IgD-negative memory B cell (primary cell): ENCODE results near the gene PRG3. TPM values are rescaled to one million over a fixed set of nuclear protein-coding genes. Genes with fewer than 3 reads are reported as not detected.
"Not testable (repeated sequence)": the region's sequence is repeated elsewhere in the genome, so short reads cannot be mapped to it uniquely, and the experiment has no call there.

Experiments
- H3K27ac Mint-ChIP-seq, 3 donors: one replicate each; pipeline ENCODE4 v1.8.0; 2020 to 2022; ENCODE audit warnings: mild to moderate bottlenecking in 3 of 3, mixed read lengths in 3 of 3, moderate library complexity in 1 of 3
- H3K27me3 Mint-ChIP-seq: one replicate; pipeline ENCODE4 v1.8.0; 2021; ENCODE audit warnings: mixed read lengths
- H3K36me3 Mint-ChIP-seq: one replicate; pipeline ENCODE4 v1.8.0; 2020; ENCODE audit warnings: mild to moderate bottlenecking, mixed read lengths
- H3K4me1 Mint-ChIP-seq, 3 donors: one replicate each; pipeline ENCODE4 v1.8.0; 2020 to 2022; ENCODE audit warnings: mixed read lengths in 3 of 3, mild to moderate bottlenecking in 1 of 3
- H3K4me3 Mint-ChIP-seq, 4 donors: one replicate each; pipeline ENCODE4 v1.8.0; 2020 to 2022; ENCODE audit warnings: mild to moderate bottlenecking in 4 of 4, mixed read lengths in 4 of 4, moderate library complexity in 3 of 4
- H3K9me3 Mint-ChIP-seq, 3 donors: one replicate each; pipeline ENCODE4 v1.8.0; 2020 to 2021; ENCODE audit warnings: mixed read lengths in 3 of 3, mild to moderate bottlenecking in 1 of 3
- polyA plus RNA-seq: library from polyadenylated mRNA; unstranded; fragments of 300-500 nt; fragmentation: Illumina TruSeq; gene quantifications from one replicate; pipeline ENCODE4 v1.2.3, GENCODE V29; 2021

PRG3 gene
- polyA plus RNA-seq, 1 donor from 2014 or later, result not detected

DNA sequence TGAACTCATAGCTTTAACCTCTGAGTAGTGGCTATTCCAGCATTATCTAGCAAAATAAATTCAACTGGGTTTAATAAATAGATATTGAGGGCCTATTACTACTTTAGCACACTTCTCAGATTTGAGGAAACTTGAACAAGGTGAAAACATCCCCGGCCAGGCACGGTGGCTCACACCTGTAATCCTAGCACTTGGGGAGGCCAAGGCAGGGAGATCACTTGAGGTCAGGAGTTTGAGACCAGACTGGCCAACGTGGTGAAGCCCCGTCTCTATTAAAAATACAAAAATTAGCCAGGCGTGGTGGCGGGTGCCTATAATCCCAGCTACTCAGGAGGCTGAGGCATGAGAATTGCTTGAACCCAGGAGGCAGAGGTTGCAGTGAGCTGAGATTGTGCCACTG is 44.1 kb downstream of the PRG3 start:
- H3K27ac Mint-ChIP-seq, result peak overlapping the region in 2 of 3 donors; percentile 72 to 99
- peaks cover 15 to 21% (median 21%) of the 10 kb centered on the region in 3 donors for H3K4me1 Mint-ChIP-seq
- H3K4me3 Mint-ChIP-seq, result peak overlapping the region in 2 of 4 donors; percentile 27 to 84
- not testable (repeated sequence) for H3K9me3 Mint-ChIP-seq, H3K36me3 Mint-ChIP-seq
- H3K27me3 Mint-ChIP-seq, result peaks cover 11% of the 10 kb centered on the region

DNA sequence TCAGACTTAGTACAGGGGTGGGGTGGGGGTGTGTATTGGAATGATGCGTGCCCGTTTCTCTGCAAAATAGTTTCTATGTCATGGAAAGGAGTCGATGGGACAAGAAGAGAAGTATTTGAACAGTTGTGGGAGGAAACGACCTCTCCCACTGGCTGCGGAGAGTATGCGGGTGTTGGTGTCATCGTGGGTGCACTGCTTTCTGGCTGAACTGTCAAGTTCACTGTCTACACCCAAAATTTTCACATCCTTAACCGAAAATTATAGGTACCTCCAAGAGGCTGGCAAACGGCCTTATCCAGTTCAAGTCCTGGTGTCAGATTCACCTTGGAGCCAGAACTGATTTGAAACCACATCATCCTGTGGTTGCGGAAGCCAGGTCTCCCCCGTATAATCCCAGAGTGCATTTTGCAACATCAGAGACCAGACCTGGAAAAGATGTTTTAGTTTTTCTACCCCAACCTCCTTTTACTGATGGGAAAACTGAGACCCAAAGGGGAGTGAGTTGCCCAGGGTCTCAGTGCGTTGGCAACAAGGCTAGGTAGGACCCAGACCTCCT is 44.8 kb downstream of the PRG3 start:
- peaks cover 15 to 21% (median 21%) of the 10 kb centered on the region in 3 donors for H3K4me1 Mint-ChIP-seq
- no peaks in the 10 kb centered on the region for H3K9me3 Mint-ChIP-seq
- H3K27me3 Mint-ChIP-seq, result peaks cover 11% of the 10 kb centered on the region
- no peaks in the 10 kb centered on the region for H3K36me3 Mint-ChIP-seq
- H3K4me3 Mint-ChIP-seq, result peak overlapping the region; percentile 84 to 99 (median 93)
- peak overlapping the region; percentile 72 to 99 (median 95) for H3K27ac Mint-ChIP-seq

DNA sequence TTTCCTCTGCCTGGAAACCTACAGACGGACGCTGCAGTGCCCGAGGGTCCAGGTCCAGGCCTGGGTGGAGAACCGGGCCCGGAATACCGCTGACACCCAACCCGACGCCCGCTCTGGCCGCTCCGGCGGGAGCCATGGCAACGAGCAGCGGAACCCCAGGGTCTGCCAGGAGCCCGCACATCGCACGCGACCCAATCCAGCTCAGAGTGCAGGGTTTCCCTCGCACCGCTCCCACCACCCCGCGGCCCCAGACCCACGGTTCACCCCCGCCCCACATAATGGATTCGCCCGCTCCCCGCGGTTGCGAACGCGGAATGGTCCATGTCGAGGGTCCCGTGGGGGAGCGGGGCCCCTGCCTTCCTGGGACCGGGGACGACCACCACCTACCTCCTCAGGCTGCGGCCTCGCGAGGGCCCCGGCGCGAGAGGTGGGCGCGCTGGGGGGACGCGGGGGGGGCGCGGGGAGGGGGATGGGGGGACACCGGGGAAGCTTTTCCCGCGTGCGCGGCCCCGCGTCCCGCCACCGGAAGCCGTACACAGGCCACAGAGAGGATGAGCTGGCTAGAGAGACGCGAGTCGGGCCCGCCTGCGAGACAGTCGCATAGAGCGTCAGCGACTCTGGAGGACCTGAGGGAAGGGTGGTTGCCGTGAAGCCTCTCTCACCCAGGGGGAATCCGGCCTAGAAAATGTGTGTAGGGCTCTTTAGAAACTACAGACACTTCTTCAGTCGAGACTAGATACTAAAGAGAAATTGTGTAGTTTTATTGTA is 45.4 kb downstream of the PRG3 start, which contains the start of gene SSRP1:
Gene SSRP1, minus strand, starts transcription at position 550 of the 768 bp plus-strand sequence. CDS start 771 bp downstream, outside the sequence.
- no peaks in the 10 kb centered on the region for H3K9me3 Mint-ChIP-seq
- H3K4me3 Mint-ChIP-seq, result peak within 1 kb of the TSS; percentile 84 to 99 (median 93)
- peaks cover 6% of the 10 kb centered on the region for H3K27me3 Mint-ChIP-seq
- H3K4me1 Mint-ChIP-seq, result peaks cover 15 to 21% (median 21%) of the 10 kb centered on the region in 3 donors
- peak within 1 kb of the TSS; percentile 72 to 99 (median 95) for H3K27ac Mint-ChIP-seq
- no peaks in the 10 kb centered on the region for H3K36me3 Mint-ChIP-seq

DNA sequence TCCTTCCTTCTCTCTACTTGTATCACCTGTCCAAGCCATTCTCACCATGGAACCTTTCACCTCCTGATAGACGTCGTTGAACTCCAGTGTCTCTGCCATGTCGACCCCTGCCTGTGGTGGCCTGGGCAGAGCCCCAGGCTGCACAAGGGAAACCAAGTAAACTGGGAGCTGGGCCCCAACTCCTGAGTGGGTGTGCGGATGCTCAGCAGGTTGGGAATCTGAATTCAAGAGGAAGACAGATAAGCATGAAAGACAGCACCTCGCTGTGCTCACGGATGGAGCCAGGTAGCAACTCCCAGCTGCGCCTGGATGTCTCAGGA is 46.0 kb downstream of the PRG3 start:
- Mint-ChIP-seq H3K27me3 (peaks cover 6% of the 10 kb centered on the region), H3K4me3 (peak overlapping the region; percentile 84 to 99 (median 93)), H3K36me3 (peaks cover 3% of the 10 kb centered on the region), H3K9me3 (no peaks in the 10 kb centered on the region), H3K4me1 (peaks cover 15 to 21% (median 21%) of the 10 kb centered on the region in 3 donors), H3K27ac (peak overlapping the region; percentile 52 to 99 (median 90))

DNA sequence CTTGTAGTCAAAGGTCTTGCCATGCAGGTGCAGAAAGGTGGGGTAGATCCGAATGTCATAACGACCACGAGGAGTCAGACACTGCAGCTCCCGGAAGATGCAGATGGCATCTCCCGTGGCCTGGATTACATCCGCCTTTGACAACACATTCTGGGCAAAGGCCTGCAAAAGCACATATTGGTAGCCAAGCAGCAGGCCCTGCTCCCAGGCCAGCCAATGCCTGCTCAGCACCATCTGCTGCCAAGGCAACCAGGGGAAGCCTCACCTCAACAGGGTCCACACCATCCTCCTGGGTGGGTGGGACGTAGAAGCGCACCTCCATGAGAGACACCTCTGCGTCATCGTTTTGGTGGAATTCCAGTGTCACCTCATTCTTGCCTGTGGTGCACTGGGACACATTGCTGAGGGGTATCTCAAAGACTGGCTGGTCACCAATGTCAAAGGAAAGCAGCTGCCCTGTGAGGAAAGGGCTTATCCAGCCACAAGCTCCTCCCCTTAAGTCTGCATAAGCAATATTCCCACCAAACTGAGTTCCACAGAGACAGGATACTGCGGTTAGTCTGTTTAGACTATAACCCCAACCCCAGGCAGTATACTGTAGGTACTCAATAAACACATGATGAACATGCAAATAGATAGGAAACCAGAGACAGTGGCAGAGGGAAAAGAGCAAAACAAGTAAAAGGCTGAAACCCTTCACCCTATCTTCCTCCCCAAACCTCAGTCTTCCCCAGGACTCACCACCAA is 48.1 kb downstream of the PRG3 start:
- H3K4me1 Mint-ChIP-seq, result peaks cover 15 to 21% (median 21%) of the 10 kb centered on the region in 3 donors
- H3K9me3 Mint-ChIP-seq, result no peaks in the 10 kb centered on the region
- H3K27ac Mint-ChIP-seq, result no peak overlapping the region
- H3K36me3 Mint-ChIP-seq, result peaks cover 5% of the 10 kb centered on the region
- peak overlapping the region in 3 of 4 donors; percentile 7 to 84 (median 12) for H3K4me3 Mint-ChIP-seq
- no peaks in the 10 kb centered on the region for H3K27me3 Mint-ChIP-seq

DNA sequence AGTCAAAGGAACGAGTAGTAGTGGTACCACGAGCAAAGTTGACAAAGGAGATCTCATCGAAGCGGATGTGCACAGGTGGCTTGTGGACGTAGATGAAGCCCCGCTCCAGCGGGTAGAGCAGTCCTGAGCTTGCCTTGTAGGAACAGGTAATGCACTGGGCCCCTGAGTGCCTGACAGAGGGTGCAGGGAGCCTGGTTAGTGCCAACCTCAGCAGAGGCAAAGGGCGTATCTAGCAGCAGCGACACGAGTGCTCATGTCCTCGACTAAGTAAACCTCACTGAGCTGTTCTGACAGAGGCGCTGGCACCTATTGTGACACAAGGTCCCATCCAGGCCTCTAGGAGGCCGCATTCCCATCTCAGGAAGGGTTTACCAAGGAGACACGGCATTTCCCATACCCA is 49.2 kb downstream of the PRG3 start:
- no peak overlapping the region for H3K27ac Mint-ChIP-seq
- H3K4me1 Mint-ChIP-seq, result peaks cover 17 to 22% (median 21%) of the 10 kb centered on the region in 3 donors
- H3K4me3 Mint-ChIP-seq, result peak overlapping the region in 1 of 4 donors; percentile 64
- no peaks in the 10 kb centered on the region for H3K9me3 Mint-ChIP-seq
- no peaks in the 10 kb centered on the region for H3K27me3 Mint-ChIP-seq
- peaks cover 5% of the 10 kb centered on the region for H3K36me3 Mint-ChIP-seq

DNA sequence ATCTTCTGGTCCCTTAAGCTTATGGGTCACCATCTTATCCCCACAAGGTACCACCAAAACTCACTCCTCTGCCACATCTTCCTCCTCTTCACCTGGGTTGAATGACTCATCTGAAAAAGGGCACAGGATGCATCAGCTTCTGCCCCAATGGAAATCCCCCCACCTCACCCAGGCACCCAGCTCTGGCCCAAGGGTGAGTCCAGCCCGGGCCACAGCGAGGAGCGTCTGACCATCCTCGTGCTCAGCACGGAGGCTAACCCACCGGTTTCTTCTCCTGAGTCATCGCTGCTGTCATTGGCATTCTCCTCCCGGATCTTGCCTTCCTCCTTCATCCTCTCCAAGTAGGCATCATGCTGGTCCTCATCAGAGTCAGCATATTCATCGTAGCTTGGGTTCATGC is 50.9 kb downstream of the PRG3 start:
- peaks cover 25 to 29% (median 27%) of the 10 kb centered on the region in 3 donors for H3K4me1 Mint-ChIP-seq
- peaks cover 7% of the 10 kb centered on the region for H3K36me3 Mint-ChIP-seq
- H3K27ac Mint-ChIP-seq, result peak overlapping the region in 2 of 3 donors; percentile 23 to 65
- H3K4me3 Mint-ChIP-seq, result peak overlapping the region in 2 of 4 donors; percentile 30 to 64
- H3K27me3 Mint-ChIP-seq, result peaks cover 2% of the 10 kb centered on the region
- no peaks in the 10 kb centered on the region for H3K9me3 Mint-ChIP-seq

DNA sequence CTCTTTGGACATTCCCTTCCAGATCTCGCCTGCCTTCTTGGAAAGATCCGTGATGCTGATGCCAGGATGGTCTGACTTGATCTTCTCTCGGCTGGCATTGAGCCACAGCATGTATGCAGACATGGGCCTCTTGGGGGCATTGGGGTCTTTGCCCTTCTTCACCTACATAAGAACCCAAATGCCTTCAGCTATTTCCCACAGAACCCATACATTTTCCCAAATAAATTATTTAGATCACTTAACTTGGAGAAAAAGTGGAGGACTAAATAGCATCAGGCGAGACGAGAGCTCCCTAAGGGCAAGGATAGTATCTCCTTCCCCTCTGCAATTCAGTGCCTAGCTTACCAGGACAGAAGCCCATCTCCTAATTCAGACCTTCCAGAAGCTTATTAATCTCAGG is 53.2 kb downstream of the PRG3 start:
- peaks cover 7% of the 10 kb centered on the region for H3K36me3 Mint-ChIP-seq
- no peaks in the 10 kb centered on the region for H3K9me3 Mint-ChIP-seq
- H3K27me3 Mint-ChIP-seq, result peaks cover 2% of the 10 kb centered on the region
- H3K27ac Mint-ChIP-seq, result peak overlapping the region in 1 of 3 donors; percentile 71
- peak overlapping the region in 2 of 4 donors; percentile 29 to 86 for H3K4me3 Mint-ChIP-seq
- peaks cover 13 to 20% (median 17%) of the 10 kb centered on the region in 3 donors for H3K4me1 Mint-ChIP-seq

Other genes starting within 250 kb of the PRG3 start
- gene LRRC55, start 199.2 kb downstream of the PRG3 start, polyA plus RNA-seq, result not detected
- not detected for gene APLNR, start 143.9 kb downstream of the PRG3 start, polyA plus RNA-seq
- gene TNKS1BP1, start 56.2 kb downstream of the PRG3 start, polyA plus RNA-seq, result 5.5 TPM
- 34.0 TPM for gene SSRP1, start 45.3 kb downstream of the PRG3 start, polyA plus RNA-seq
- not detected for gene P2RX3, start 42.8 kb downstream of the PRG3 start, polyA plus RNA-seq
- gene PRG2, start 9.5 kb upstream of the PRG3 start, polyA plus RNA-seq, result not detected
- 15.8 TPM for gene SLC43A3, start 46.0 kb upstream of the PRG3 start, polyA plus RNA-seq
- gene RTN4RL2, start 79.4 kb upstream of the PRG3 start, polyA plus RNA-seq, result 0.14 TPM
- 7.2 TPM for gene SLC43A1, start 134.6 kb upstream of the PRG3 start, polyA plus RNA-seq
- gene TIMM10, start 149.6 kb upstream of the PRG3 start, polyA plus RNA-seq, result 63.5 TPM
- 0.14 TPM for gene SMTNL1, start 156.4 kb upstream of the PRG3 start, polyA plus RNA-seq
- 208 TPM for gene UBE2L6, start 186.5 kb upstream of the PRG3 start, polyA plus RNA-seq
- gene SERPING1, start 216.5 kb upstream of the PRG3 start, polyA plus RNA-seq, result 0.23 TPM